Hepatocyte (in vitro differentiated cells): Measurements from ENCODE around the gene TAAR1. TPM values are rescaled to one million over a fixed set of nuclear protein-coding genes. Genes with fewer than 3 reads are reported as not detected.

ENCODE experiments used
- DNase-seq: peaks from one replicate; pipeline ENCODE4 v3.0.0-alpha.2; 2016; ENCODE audit warnings: low spot score
- H2AFZ ChIP-seq: fragments of 200-600 bp; sonication (generic); 2 replicates; pipeline ENCODE4 v1.6.0; 2016; ENCODE audit warnings: antibody characterized with exemption, mild to moderate bottlenecking
- H3K27ac ChIP-seq: fragments of 200-600 bp; sonication (generic); 2 replicates; pipeline ENCODE4 v1.5.1; 2016; ENCODE audit warnings: mild to moderate bottlenecking
- H3K27me3 ChIP-seq: fragments of 200-600 bp; sonication (generic); 2 replicates; pipeline ENCODE4 v1.6.1; 2016
- H3K36me3 ChIP-seq: fragments of 200-600 bp; sonication (generic); replicated peaks from 2 replicates; pipeline ENCODE4 v1.5.1; 2016; ENCODE audit warnings: low read depth; ENCODE audit not compliant: insufficient read depth
- H3K4me1 ChIP-seq: fragments of 200-600 bp; sonication (generic); 2 replicates; pipeline ENCODE4 v1.5.1; 2016; ENCODE audit warnings: mild to moderate bottlenecking, moderate library complexity; ENCODE audit not compliant: insufficient read depth
- H3K4me2 ChIP-seq: fragments of 200-600 bp; sonication (generic); 2 replicates; pipeline ENCODE4 v1.6.0; 2016
- H3K4me3 ChIP-seq: fragments of 200-600 bp; sonication (generic); 2 replicates; pipeline ENCODE4 v1.5.1; 2016; ENCODE audit warnings: mild to moderate bottlenecking
- H3K79me2 ChIP-seq: fragments of 200-600 bp; sonication (generic); 2 replicates; pipeline ENCODE4 v1.6.0; 2017; ENCODE audit warnings: mild to moderate bottlenecking
- H3K9me2 ChIP-seq: fragments of 200-600 bp; sonication (generic); replicated peaks from 2 replicates; pipeline ENCODE4 v1.6.0; 2017; ENCODE audit warnings: mild to moderate bottlenecking; ENCODE audit not compliant: insufficient read depth
- H3K9me3 ChIP-seq: fragments of 200-600 bp; sonication (generic); 2 replicates; pipeline ENCODE4 v1.5.1; 2016; ENCODE audit warnings: low read depth, mild to moderate bottlenecking
- H4K20me1 ChIP-seq: fragments of 200-600 bp; sonication (generic); 2 replicates; pipeline ENCODE4 v1.6.0; 2016; ENCODE audit warnings: mild to moderate bottlenecking; ENCODE audit not compliant: insufficient read depth, poor library complexity, severe bottlenecking
- EZH2 ChIP-seq: fragments of 200-600 bp; sonication (generic); IDR thresholded peaks from 2 replicates; pipeline ENCODE4 v1.6.1; 2016; ENCODE audit warnings: antibody characterized with exemption, mild to moderate bottlenecking, borderline replicate concordance
- EZH2phosphoT487 ChIP-seq: fragments of 200-600 bp; sonication (generic); IDR thresholded peaks from one replicate; pipeline ENCODE4 v1.6.1; 2018; ENCODE audit warnings: antibody characterized with exemption, mild to moderate bottlenecking, low read depth, moderate library complexity; ENCODE audit not compliant: unreplicated experiment, severe bottlenecking
- WGBS: methylation state at CpG from one replicate; pipeline ENCODE4 v1.1.6; 2016; ENCODE audit warnings: low lambda C conversion rate; ENCODE audit errors: missing lambda C conversion rate; 5-methylcytosine and 5-hydroxymethylcytosine counted together
- polyA plus RNA-seq: library from polyadenylated mRNA; unstranded; fragments of >200 nt; fragmentation: Nextera tagmentation; extraction: Ambion mirVana; gene quantifications from 2 replicates; pipeline ENCODE4 v1.2.1, GENCODE V29; 2016
- total RNA-seq: library from RNA; depleted of rRNA; stranded (reverse); fragments of >200 nt; gene quantifications from 2 replicates; pipeline ENCODE4 v1.2.3, GENCODE V29; 2014
- TF ChIP-seq, protein P1 (sequence below): fragments of 200-600 bp; sonication (generic); IDR thresholded peaks from 2 replicates; pipeline ENCODE4 v1.5.1; 2016; ENCODE audit warnings: antibody characterized with exemption, mild to moderate bottlenecking; ENCODE audit not compliant: poor library complexity

Gene TAAR1
- total and polyA plus RNA-seq, 2 experiments from 2014 or later, result not detected

DNA sequence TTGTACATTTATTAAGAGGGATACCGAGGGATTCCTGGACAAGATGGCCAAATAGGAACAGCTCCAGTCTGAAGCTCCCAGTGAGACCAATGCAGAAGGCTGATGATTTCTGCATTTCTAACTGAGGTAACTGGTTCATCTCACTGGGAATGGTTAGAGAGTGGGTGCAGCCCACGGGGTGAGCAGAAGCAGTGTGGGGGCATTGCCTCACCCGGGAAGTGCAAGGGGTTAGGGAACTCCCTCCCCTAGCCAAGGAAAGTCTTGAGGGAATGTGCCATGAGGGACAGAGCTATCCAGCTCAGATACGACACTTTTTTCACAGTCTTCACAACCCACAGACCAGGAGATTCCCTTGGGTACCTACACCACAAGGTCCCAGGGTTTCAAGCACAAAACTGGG lies 24.2 kb downstream of the TAAR1 start:
- WGBS, result 87% methylated on average over 4 of the region's 4 CpGs
- Histone ChIP-seq H3K36me3 (no peaks in the 10 kb centered on the region), H2AFZ (no peak overlapping the region), H3K9me3 (no peaks in the 10 kb centered on the region), H3K27ac (no peak overlapping the region), H3K4me2 (no peak overlapping the region), H3K79me2 (no peaks in the 10 kb centered on the region), H3K27me3 (no peaks in the 10 kb centered on the region), H3K4me3 (no peak overlapping the region), H4K20me1 (no peaks in the 10 kb centered on the region), H3K9me2 (no peaks in the 10 kb centered on the region), H3K4me1 (peaks cover 2% of the 10 kb centered on the region)
- TF ChIP-seq, protein P1, sequence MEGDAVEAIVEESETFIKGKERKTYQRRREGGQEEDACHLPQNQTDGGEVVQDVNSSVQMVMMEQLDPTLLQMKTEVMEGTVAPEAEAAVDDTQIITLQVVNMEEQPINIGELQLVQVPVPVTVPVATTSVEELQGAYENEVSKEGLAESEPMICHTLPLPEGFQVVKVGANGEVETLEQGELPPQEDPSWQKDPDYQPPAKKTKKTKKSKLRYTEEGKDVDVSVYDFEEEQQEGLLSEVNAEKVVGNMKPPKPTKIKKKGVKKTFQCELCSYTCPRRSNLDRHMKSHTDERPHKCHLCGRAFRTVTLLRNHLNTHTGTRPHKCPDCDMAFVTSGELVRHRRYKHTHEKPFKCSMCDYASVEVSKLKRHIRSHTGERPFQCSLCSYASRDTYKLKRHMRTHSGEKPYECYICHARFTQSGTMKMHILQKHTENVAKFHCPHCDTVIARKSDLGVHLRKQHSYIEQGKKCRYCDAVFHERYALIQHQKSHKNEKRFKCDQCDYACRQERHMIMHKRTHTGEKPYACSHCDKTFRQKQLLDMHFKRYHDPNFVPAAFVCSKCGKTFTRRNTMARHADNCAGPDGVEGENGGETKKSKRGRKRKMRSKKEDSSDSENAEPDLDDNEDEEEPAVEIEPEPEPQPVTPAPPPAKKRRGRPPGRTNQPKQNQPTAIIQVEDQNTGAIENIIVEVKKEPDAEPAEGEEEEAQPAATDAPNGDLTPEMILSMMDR, result no peak
- TF ChIP-seq EZH2phosphoT487, result no peak
- no peak for TF ChIP-seq EZH2
- DNase-seq, result no peak

DNA sequence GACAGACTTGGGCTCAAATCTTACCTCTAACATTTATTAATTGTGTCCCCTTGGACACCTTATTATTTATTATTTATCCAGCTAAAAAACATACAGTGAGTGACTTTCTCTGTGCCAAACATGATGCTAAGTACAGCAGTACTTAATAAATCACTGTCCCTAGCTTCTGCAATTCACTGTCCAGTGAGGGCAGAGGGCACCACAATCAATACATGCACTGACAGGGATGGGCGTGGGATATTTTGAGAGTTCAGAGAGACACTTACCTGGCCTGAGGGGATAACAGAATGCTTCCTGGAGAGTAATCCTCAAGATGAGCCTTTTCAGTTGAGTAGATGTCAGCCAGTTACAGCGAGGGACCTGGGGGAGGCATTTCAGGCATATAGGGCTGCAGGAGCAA lies 25.6 kb downstream of the TAAR1 start:
- 83% methylated on average over 2 of the region's 2 CpGs for WGBS
- no peak for TF ChIP-seq EZH2
- no peak for TF ChIP-seq EZH2phosphoT487
- TF ChIP-seq, protein P1, result no peak
- Histone ChIP-seq H3K4me3 (no peak overlapping the region), H3K27me3 (no peaks in the 10 kb centered on the region), H3K27ac (no peak overlapping the region), H3K9me2 (no peaks in the 10 kb centered on the region), H3K4me1 (peaks cover 2% of the 10 kb centered on the region), H3K9me3 (no peaks in the 10 kb centered on the region), H3K4me2 (no peak overlapping the region), H3K36me3 (no peaks in the 10 kb centered on the region), H4K20me1 (no peaks in the 10 kb centered on the region), H2AFZ (no peak overlapping the region), H3K79me2 (no peaks in the 10 kb centered on the region)
- no peak for DNase-seq

DNA sequence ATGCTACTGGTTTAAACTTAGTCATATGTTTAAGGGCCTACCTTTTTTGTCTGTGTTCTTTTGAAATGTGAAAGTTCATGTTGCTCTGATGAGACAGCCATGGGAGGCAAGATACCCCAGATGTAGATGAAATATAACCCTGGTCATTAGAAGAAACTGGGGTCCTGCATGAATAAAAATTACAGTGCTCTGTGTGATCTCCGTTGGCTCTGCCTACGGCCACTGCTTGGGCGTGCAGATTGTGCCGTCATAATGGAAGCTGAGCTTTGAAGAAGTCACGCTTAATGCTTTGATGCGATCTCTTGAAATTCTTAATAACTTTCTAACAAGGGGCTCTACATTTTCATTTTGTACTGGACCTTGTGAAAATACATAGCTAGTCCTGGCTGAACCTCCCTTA lies 34.8 kb downstream of the TAAR1 start, which contains the start of gene TAAR2:
TSS of gene TAAR2 (minus strand) at position 101 of the 400 bp plus-strand sequence. CDS start at position 101, 0 bp downstream.
- Histone ChIP-seq H3K79me2 (no peaks in the 10 kb centered on the region), H3K27me3 (no peaks in the 10 kb centered on the region), H3K9me2 (no peaks in the 10 kb centered on the region), H2AFZ (peak within 1 kb of the TSS; percentile 34), H3K9me3 (no peaks in the 10 kb centered on the region), H3K4me3 (no peak within 1 kb of the TSS), H4K20me1 (no peaks in the 10 kb centered on the region), H3K4me2 (peak within 1 kb of the TSS; percentile 59), H3K4me1 (no peaks in the 10 kb centered on the region), H3K27ac (no peak within 1 kb of the TSS), H3K36me3 (no peaks in the 10 kb centered on the region)
- DNase-seq, result no peak
- 98% methylated on average over 6 of the region's 6 CpGs for WGBS
- no peak for TF ChIP-seq EZH2
- TF ChIP-seq, protein P1, result no peak
- no peak for TF ChIP-seq EZH2phosphoT487
